ENCODE measurements around the gene LRIG2.

DNA sequence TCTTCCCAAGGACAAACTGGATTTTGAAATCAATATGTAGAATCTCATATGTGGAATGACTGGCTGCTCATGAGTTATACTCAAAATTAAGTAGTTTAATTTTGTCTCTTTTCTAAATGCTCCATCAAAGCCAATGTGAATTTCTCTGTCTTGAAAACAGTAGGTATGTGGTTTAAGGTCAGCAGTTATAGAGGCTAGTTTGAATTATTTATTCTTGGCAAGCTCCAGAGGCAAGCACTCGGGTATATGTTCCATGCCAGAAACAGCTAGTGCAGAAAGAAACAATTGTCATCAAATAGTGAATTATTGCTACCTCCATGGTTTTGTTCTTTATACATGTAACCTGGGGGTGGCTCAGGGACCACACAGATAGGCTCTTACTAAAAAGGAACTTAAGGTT is 63.5 kb downstream of the LRIG2 start:
- TF ChIP-seq, protein P1, sequence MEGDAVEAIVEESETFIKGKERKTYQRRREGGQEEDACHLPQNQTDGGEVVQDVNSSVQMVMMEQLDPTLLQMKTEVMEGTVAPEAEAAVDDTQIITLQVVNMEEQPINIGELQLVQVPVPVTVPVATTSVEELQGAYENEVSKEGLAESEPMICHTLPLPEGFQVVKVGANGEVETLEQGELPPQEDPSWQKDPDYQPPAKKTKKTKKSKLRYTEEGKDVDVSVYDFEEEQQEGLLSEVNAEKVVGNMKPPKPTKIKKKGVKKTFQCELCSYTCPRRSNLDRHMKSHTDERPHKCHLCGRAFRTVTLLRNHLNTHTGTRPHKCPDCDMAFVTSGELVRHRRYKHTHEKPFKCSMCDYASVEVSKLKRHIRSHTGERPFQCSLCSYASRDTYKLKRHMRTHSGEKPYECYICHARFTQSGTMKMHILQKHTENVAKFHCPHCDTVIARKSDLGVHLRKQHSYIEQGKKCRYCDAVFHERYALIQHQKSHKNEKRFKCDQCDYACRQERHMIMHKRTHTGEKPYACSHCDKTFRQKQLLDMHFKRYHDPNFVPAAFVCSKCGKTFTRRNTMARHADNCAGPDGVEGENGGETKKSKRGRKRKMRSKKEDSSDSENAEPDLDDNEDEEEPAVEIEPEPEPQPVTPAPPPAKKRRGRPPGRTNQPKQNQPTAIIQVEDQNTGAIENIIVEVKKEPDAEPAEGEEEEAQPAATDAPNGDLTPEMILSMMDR (IDR thresholded peaks at IDR 0.05): no peak
- TF ChIP-seq, protein P2, sequence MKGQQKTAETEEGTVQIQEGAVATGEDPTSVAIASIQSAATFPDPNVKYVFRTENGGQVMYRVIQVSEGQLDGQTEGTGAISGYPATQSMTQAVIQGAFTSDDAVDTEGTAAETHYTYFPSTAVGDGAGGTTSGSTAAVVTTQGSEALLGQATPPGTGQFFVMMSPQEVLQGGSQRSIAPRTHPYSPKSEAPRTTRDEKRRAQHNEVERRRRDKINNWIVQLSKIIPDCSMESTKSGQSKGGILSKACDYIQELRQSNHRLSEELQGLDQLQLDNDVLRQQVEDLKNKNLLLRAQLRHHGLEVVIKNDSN (IDR thresholded peaks at IDR 0.05; ENCODE audit: borderline replicate concordance, low read depth): no peak
- no peak for TF ChIP-seq ELF1 (IDR thresholded peaks at IDR 0.05)

Measured in SK-N-SH (cell line).